ENCODE data around the gene TMEM231. TPM values are rescaled to one million over a fixed set of nuclear protein-coding genes. Genes with fewer than 3 reads are reported as not detected.

The TMEM231 gene
- total and polyA plus RNA-seq, 2 of the 8 experiments (the other 6 are each of a cell fraction or from before 2014, with no cell fraction given): 8.3 to 26.7 TPM

GRCh38 chr16:75567911-75568310 lies 11.9 kb upstream of the TMEM231 start (continued):
- TF ChIP-seq GABPA (IDR thresholded peaks at IDR 0.05; ENCODE audit: borderline replicate concordance, insufficient read depth, low read length): no peak
- TF ChIP-seq ASH2L (IDR thresholded peaks at IDR 0.05; ENCODE audit: low read length): no peak
- no peak for TF ChIP-seq CTBP2 (IDR thresholded peaks at IDR 0.05; ENCODE audit: borderline replicate concordance, insufficient read depth, insufficient read length, low read length)
- TF ChIP-seq EP300 (IDR thresholded peaks at IDR 0.05; ENCODE audit: borderline replicate concordance in 1 of 2, low read depth in 2 of 2, low read length in 2 of 2): no peak
